A549 (cell line): ENCODE results near the gene SLC6A7. TPM values are rescaled to one million over a fixed set of nuclear protein-coding genes. Genes with fewer than 3 reads are reported as not detected.

ENCODE experiments used
- ATAC-seq, 2 experiments: fragments of 200-7000 bp in 1 of 2; fragments of >200 bp in 1 of 2; cut with Nextera tagmentation in 1 of 2; cut with Tn5 transposase in 1 of 2; 3 replicates each; pipeline versions ENCODE4 v1.8.0 to v1.9.1; 2018 to 2020; ENCODE audit warnings: mild to moderate bottlenecking in 1 of 2, moderate library complexity in 1 of 2
- CTCF ChIA-PET: fragments of 300-600 bp; sonication (Branson Sonifier 250); formaldehyde crosslinking; extraction: SDS; loops from one replicate; lab custom pipeline; 2021; ENCODE audit warnings: antibody characterized with exemption, inconsistent platforms; lab: Yijun Ruan, JAX
- POLR2A ChIA-PET: fragments of 350-600 bp; formaldehyde crosslinking; extraction: SDS; loops from one replicate; lab custom pipeline; 2021; ENCODE audit warnings: antibody characterized with exemption, inconsistent platforms; lab: Yijun Ruan, JAX
- DNase-seq, 2 experiments: peaks; one replicate each; pipeline versions ENCODE4 v3.0.0 to v3.0.0-alpha.2; 2011 to 2016; ENCODE audit warnings: low read depth in 1 of 2, low spot score in 1 of 2
- FAIRE-seq: peaks from 2 replicates; lab custom pipeline; 2011; peaks lifted over from hg19 to GRCh38; lab: Jason Lieb, UNC
- H3K27ac ChIP-seq, 2 experiments: fragments of >200 bp; sonication (Bioruptor Twin); formaldehyde crosslinking; 3 replicates each; pipeline ENCODE4 v1.5.1; 2016 to 2017
- H3K4me1 ChIP-seq: fragments of >200 bp; sonication (Bioruptor Twin); formaldehyde crosslinking; 3 replicates; pipeline ENCODE4 v1.6.1; 2016
- H3K4me2 ChIP-seq: fragments of >200 bp; sonication (Bioruptor Twin); formaldehyde crosslinking; 3 replicates; pipeline ENCODE4 v1.6.1; 2016
- H3K4me3 ChIP-seq: fragments of >200 bp; sonication (Bioruptor Twin); formaldehyde crosslinking; 3 replicates; pipeline ENCODE4 v1.5.1; 2016
- H3K9me3 ChIP-seq: fragments of >200 bp; sonication (Bioruptor Twin); formaldehyde crosslinking; 3 replicates; pipeline ENCODE4 v1.6.1; 2016
- ATOH8 ChIP-seq: fragments of 250-450 bp; sonication (Bioruptor Pico); IDR thresholded peaks from 2 replicates; pipeline ENCODE4 v1.5.0; 2020; ENCODE audit warnings: low read depth, mild to moderate bottlenecking, moderate library complexity
- BCL3 ChIP-seq: fragments of >200 bp; sonication (Bioruptor Twin); formaldehyde crosslinking; IDR thresholded peaks from 3 replicates; pipeline ENCODE4 v1.6.1; 2016
- BHLHE40 ChIP-seq: IDR thresholded peaks from 2 replicates; pipeline ENCODE4 v1.6.1; 2012; ENCODE audit warnings: low read depth, low read length, inconsistent platforms
- CBX2 ChIP-seq: fragments of 200-600 bp; sonication (generic); IDR thresholded peaks from 2 replicates; pipeline ENCODE4 v1.6.1; 2016; ENCODE audit warnings: low read depth, mild to moderate bottlenecking, borderline replicate concordance
- CBX8 ChIP-seq: fragments of 200-600 bp; sonication (generic); IDR thresholded peaks from 2 replicates; pipeline ENCODE4 v1.6.1; 2016
- CTCF ChIP-seq: fragments of >200 bp; sonication (Bioruptor Twin); formaldehyde crosslinking; IDR thresholded peaks from 3 replicates; pipeline ENCODE4 v1.5.1; 2016
- FOSL2 ChIP-seq, 2 experiments: fragments of 450-650 bp in 1 of 2; fragments of >200 bp in 1 of 2; sonication (Bioruptor Twin) in 1 of 2; formaldehyde crosslinking; IDR thresholded peaks; 2 replicates each; pipeline versions ENCODE4 v1.5.0 to v1.6.1; 2016 to 2020; ENCODE audit warnings: mild to moderate bottlenecking in 1 of 2, moderate library complexity in 1 of 2
- FOXS1 ChIP-seq: fragments of 250-450 bp; sonication (Bioruptor Pico); IDR thresholded peaks from 2 replicates; pipeline ENCODE4 v1.5.0; 2020; ENCODE audit warnings: mild to moderate bottlenecking, moderate library complexity
- HMGXB4 ChIP-seq: fragments of 250-450 bp; sonication (Bioruptor Pico); IDR thresholded peaks from 2 replicates; pipeline ENCODE4 v1.5.0; 2021; ENCODE audit warnings: mild to moderate bottlenecking, moderate library complexity, borderline replicate concordance
- HOXB5 ChIP-seq: fragments of 250-450 bp; sonication (Bioruptor Pico); IDR thresholded peaks from 2 replicates; pipeline ENCODE4 v1.5.0; 2020; ENCODE audit warnings: mild to moderate bottlenecking, moderate library complexity
- JUN ChIP-seq, 2 experiments: fragments of >200 bp; sonication (Bioruptor Twin); formaldehyde crosslinking; IDR thresholded peaks; 2 replicates in 1 of 2; 3 replicates in 1 of 2; pipeline ENCODE4 v1.6.1; 2016 to 2017
- KDM1A ChIP-seq: fragments of 200-600 bp; sonication (generic); IDR thresholded peaks from 2 replicates; pipeline ENCODE4 v1.6.1; 2016; ENCODE audit warnings: low read depth, mild to moderate bottlenecking
- KDM5A ChIP-seq: fragments of 200-600 bp; sonication (generic); IDR thresholded peaks from 2 replicates; pipeline ENCODE4 v1.6.1; 2016; ENCODE audit warnings: antibody characterized with exemption, mild to moderate bottlenecking
- MAZ ChIP-seq: fragments of 150-350 bp; IDR thresholded peaks from 2 replicates; pipeline ENCODE4 v1.6.1; 2014; ENCODE audit warnings: antibody characterized with exemption, low read depth, low read length, borderline replicate concordance
- NR3C1 ChIP-seq: fragments of >200 bp; sonication (Bioruptor Twin); formaldehyde crosslinking; IDR thresholded peaks from 3 replicates; pipeline ENCODE4 v1.6.1; 2017
- PHF8 ChIP-seq: fragments of 200-600 bp; sonication (generic); IDR thresholded peaks from 2 replicates; pipeline ENCODE4 v1.6.1; 2016; ENCODE audit warnings: low read depth, mild to moderate bottlenecking, antibody characterized with exemption, moderate library complexity, borderline replicate concordance
- POLR2A ChIP-seq: IDR thresholded peaks from 2 replicates; pipeline ENCODE4 v1.6.1; 2012; ENCODE audit warnings: mild to moderate bottlenecking, low read length
- RAD21 ChIP-seq, 2 experiments: fragments of >200 bp in 1 of 2; sonication (Bioruptor Twin) in 1 of 2; formaldehyde crosslinking in 1 of 2; IDR thresholded peaks in 1 of 2; conservative IDR thresholded peaks in 1 of 2; 2 replicates in 1 of 2; 3 replicates in 1 of 2; pipeline ENCODE4 v1.6.1; 2012 to 2018; ENCODE audit warnings: inconsistent platforms in 1 of 2
- RCOR1 ChIP-seq: fragments of 150-350 bp; IDR thresholded peaks from 2 replicates; pipeline ENCODE4 v1.6.1; 2014; ENCODE audit warnings: antibody characterized with exemption, low read length, low read depth
- TP53 ChIP-seq: fragments of 250-450 bp; sonication (Bioruptor Pico); IDR thresholded peaks from 2 replicates; pipeline ENCODE4 v1.5.0; 2021; ENCODE audit warnings: mild to moderate bottlenecking, moderate library complexity
- ZC3H11A ChIP-seq: fragments of 450-650 bp; IDR thresholded peaks from 2 replicates; pipeline ENCODE4 v1.6.1; 2014; ENCODE audit warnings: antibody characterized with exemption, mild to moderate bottlenecking
- ZFP36 ChIP-seq: fragments of 450-650 bp; IDR thresholded peaks from 2 replicates; pipeline ENCODE4 v1.6.1; 2014; ENCODE audit warnings: borderline replicate concordance; ENCODE audit not compliant: partially characterized antibody
- WGBS: methylation state at CpG from one replicate; pipeline ENCODE4 v1.1.6; 2017; ENCODE audit errors: missing lambda C conversion rate; 5-methylcytosine and 5-hydroxymethylcytosine counted together
- polyA plus RNA-seq, 4 experiments: library from polyadenylated mRNA; depleted of rRNA in 3 of 4; stranded (reverse); fragments of >200 nt; fragmentation: RNase III in 1 of 4; extraction: RNeasy Plus Mini Kit Qiagen cat#74134 plus additional on column Dnase treatment in 1 of 4; gene quantifications; 2 replicates in 3 of 4; 3 replicates in 1 of 4; pipeline ENCODE4 v1.2.3, GENCODE V29; 2011 to 2017

Gene SLC6A7
- polyA plus RNA-seq, 2 of the 4 experiments (the other 2 are of a cell fraction): not detected

GRCh38 chr5:150249744-150250143 lies 59.9 kb downstream of the SLC6A7 start:
- ChIA-PET POLR2A (no interaction called here), CTCF (interaction anchor here (1.3 to 1.6 kb wide), 2 partner anchors 13 to 100 kb away, joined by 3 to 4 read pairs; no protein-coding TSS in a partner anchor)
- Histone ChIP-seq H3K4me1 (no peaks in the 10 kb centered on the region), H3K4me3 (no peak overlapping the region), H3K4me2 (no peak overlapping the region)
- no peak for TF ChIP-seq TP53 (CRISPR knock-in tag)
- TF ChIP-seq ZC3H11A: no peak
- no peak for TF ChIP-seq HMGXB4 (CRISPR knock-in tag)
- no peak for TF ChIP-seq JUN (IDR thresholded peaks at IDR 0.05)
- no peak for TF ChIP-seq CTCF
- no peak for TF ChIP-seq KDM1A
- TF ChIP-seq FOXS1: no peak
- TF ChIP-seq, all 56 proteins: peak for 0
- DNase-seq: no peak
- ATAC-seq: peak in 1 of 2 experiments; percentile 16; a peak in 1 of 6 replicates
- WGBS: 87% methylated on average over 5 of the region's 5 CpGs
- H3K27ac ChIP-seq: no peak overlapping the region
- H3K9me3 ChIP-seq: no peaks in the 10 kb centered on the region
- FAIRE-seq: no peak

- TF ChIP-seq JUN (IDR thresholded peaks at IDR 0.05): no peak
- no peak for TF ChIP-seq RCOR1
- no peak for TF ChIP-seq PHF8
- no peak for TF ChIP-seq HOXB5 (CRISPR knock-in tag)
- no peak for TF ChIP-seq RAD21 (conservative IDR thresholded peaks at IDR 0.05 in 1 of 2, IDR thresholded peaks at IDR 0.05 in 1 of 2)
- TF ChIP-seq CBX2: no peak
- TF ChIP-seq FOSL2 (IDR thresholded peaks at IDR 0.05): no peak
- TF ChIP-seq FOSL2 (CRISPR knock-in tag; IDR thresholded peaks at IDR 0.05): no peak
- no peak for TF ChIP-seq ZFP36
- no peak for TF ChIP-seq POLR2A
- TF ChIP-seq CBX8: no peak
- TF ChIP-seq KDM5A: no peak
- TF ChIP-seq MAZ: no peak
- TF ChIP-seq BHLHE40: no peak
- no peak for TF ChIP-seq NR3C1
- no peak for TF ChIP-seq BCL3
- no peak for TF ChIP-seq ATOH8 (CRISPR knock-in tag)
- TF ChIP-seq, all 56 proteins: peak for 0
- no peak for FAIRE-seq
- Histone ChIP-seq H3K27ac (no peak overlapping the region), H3K4me2 (no peak overlapping the region), H3K4me1 (no peaks in the 10 kb centered on the region), H3K9me3 (no peaks in the 10 kb centered on the region), H3K4me3 (no peak overlapping the region)
- no peak for DNase-seq
- ChIA-PET CTCF (interaction anchor here (0.5 to 1.6 kb wide), 4 partner anchors 15 to 164 kb away, joined by 3 to 4 read pairs (median 3); no protein-coding TSS in a partner anchor), POLR2A (no interaction called here)
- no peak for ATAC-seq
- WGBS: 77% methylated on average over 7 of the region's 7 CpGs
Measured at GRCh38 chr5:150251504-150251903, 61.6 kb downstream of the SLC6A7 start.
